Smooth muscle cell (in vitro differentiated cells): ENCODE measurements around the gene HERC4. TPM values are rescaled to one million over a fixed set of nuclear protein-coding genes. Genes with fewer than 3 reads are reported as not detected.

Source experiments
- DNase-seq: peaks from one replicate; lab custom pipeline; 2025; ENCODE audit not compliant: unreplicated experiment; lab: John Stamatoyannopoulos, UW
- H2AFZ ChIP-seq: fragments of 200-600 bp; sonication (generic); 2 replicates; pipeline ENCODE4 v1.6.0; 2016; ENCODE audit warnings: antibody characterized with exemption, low read depth, mild to moderate bottlenecking
- H3F3A ChIP-seq: fragments of 200-600 bp; sonication (generic); 2 replicates; pipeline ENCODE4 v1.6.0; 2017; ENCODE audit warnings: antibody characterized with exemption, low read depth
- H3K27ac ChIP-seq: fragments of 200-600 bp; sonication (generic); 2 replicates; pipeline ENCODE4 v1.5.1; 2016; ENCODE audit warnings: low read depth, mild to moderate bottlenecking
- H3K27me3 ChIP-seq: fragments of 200-600 bp; sonication (generic); 2 replicates; pipeline ENCODE4 v1.6.1; 2016; ENCODE audit warnings: low read depth, mild to moderate bottlenecking
- H3K36me3 ChIP-seq: fragments of 200-600 bp; sonication (generic); 2 replicates; pipeline ENCODE4 v1.5.1; 2016; ENCODE audit warnings: low read depth
- H3K4me1 ChIP-seq: fragments of 200-600 bp; sonication (generic); 2 replicates; pipeline ENCODE4 v1.5.1; 2016; ENCODE audit warnings: low read depth
- H3K4me2 ChIP-seq: fragments of 200-600 bp; sonication (generic); 2 replicates; pipeline ENCODE4 v1.6.0; 2016; ENCODE audit warnings: mild to moderate bottlenecking
- H3K4me3 ChIP-seq: fragments of 200-600 bp; sonication (generic); 2 replicates; pipeline ENCODE4 v1.5.1; 2016; ENCODE audit warnings: mild to moderate bottlenecking
- H3K79me2 ChIP-seq: fragments of 200-600 bp; sonication (generic); 2 replicates; pipeline ENCODE4 v1.6.0; 2016; ENCODE audit warnings: low read depth, mild to moderate bottlenecking
- H3K9ac ChIP-seq: fragments of 200-600 bp; sonication (generic); 2 replicates; pipeline ENCODE4 v1.6.0; 2016; ENCODE audit warnings: low read depth
- H3K9me3 ChIP-seq: fragments of 200-600 bp; sonication (generic); replicated peaks from 2 replicates; pipeline ENCODE4 v1.5.1; 2016; ENCODE audit warnings: low read depth
- H4K20me1 ChIP-seq: fragments of 200-600 bp; sonication (generic); 2 replicates; pipeline ENCODE4 v1.6.0; 2016; ENCODE audit warnings: low read depth
- CTCF ChIP-seq: fragments of 200-600 bp; sonication (generic); IDR thresholded peaks from 2 replicates; pipeline ENCODE4 v1.5.1; 2017; ENCODE audit warnings: borderline replicate concordance, mild to moderate bottlenecking, antibody characterized with exemption; ENCODE audit not compliant: insufficient read depth, poor library complexity, severe bottlenecking
- WGBS: methylation state at CpG from one replicate; pipeline ENCODE4 v1.1.7; 2016; ENCODE audit warnings: low lambda C conversion rate; 5-methylcytosine and 5-hydroxymethylcytosine counted together
- polyA plus RNA-seq: library from polyadenylated mRNA; unstranded; fragments of >200 nt; fragmentation: Nextera tagmentation; extraction: Ambion mirVana; gene quantifications from 2 replicates; pipeline ENCODE4 v1.2.1, GENCODE V29; 2016
- total RNA-seq: library from RNA; depleted of rRNA; stranded (reverse); fragments of >200 nt; gene quantifications from 2 replicates; pipeline ENCODE4 v1.2.3, GENCODE V29; 2014

Gene HERC4
- total and polyA plus RNA-seq, 2 experiments from 2014 or later: 19.5 to 41.2 TPM

GRCh38 chr10:67926951-67927350, 148.1 kb downstream of the HERC4 start:
- Histone ChIP-seq H3K36me3 (peaks cover 9% of the 10 kb centered on the region), H3K4me1 (no peaks in the 10 kb centered on the region)
- TF ChIP-seq CTCF: no peak

GRCh38 chr10:67925449-67926005, 149.6 kb downstream of the HERC4 start:
- no peak for TF ChIP-seq CTCF
- DNase-seq: no peak
- H3K4me1 ChIP-seq: no peaks in the 10 kb centered on the region
- H3K27ac ChIP-seq: no peak overlapping the region
- no peak overlapping the region for H2AFZ ChIP-seq
- WGBS: 90% methylated on average over 1 of the region's 1 CpG
- no peak overlapping the region for H3K9ac ChIP-seq
- H3K9me3 ChIP-seq: no peaks in the 10 kb centered on the region
- H3K79me2 ChIP-seq: no peaks in the 10 kb centered on the region
- no peak overlapping the region for H3K4me2 ChIP-seq
- no peaks in the 10 kb centered on the region for H3K27me3 ChIP-seq
- no peaks in the 10 kb centered on the region for H4K20me1 ChIP-seq
- H3K4me3 ChIP-seq: no peak overlapping the region
- H3F3A ChIP-seq: no peaks in the 10 kb centered on the region
- peaks cover 9% of the 10 kb centered on the region for H3K36me3 ChIP-seq

More at GRCh38 chr10:67926951-67927350, 148.1 kb downstream of the HERC4 start:
- Histone ChIP-seq H3F3A (no peaks in the 10 kb centered on the region), H3K9me3 (no peaks in the 10 kb centered on the region), H3K4me3 (no peak overlapping the region), H4K20me1 (no peaks in the 10 kb centered on the region), H3K4me2 (no peak overlapping the region), H3K9ac (no peak overlapping the region), H3K79me2 (no peaks in the 10 kb centered on the region), H3K27ac (no peak overlapping the region), H3K27me3 (no peaks in the 10 kb centered on the region), H2AFZ (no peak overlapping the region)
- WGBS: 98% methylated on average over 1 of the region's 1 CpG
- no peak for DNase-seq

GRCh38 chr10:67924136-67924535, 150.9 kb downstream of the HERC4 start:
- Histone ChIP-seq H3K27me3 (no peaks in the 10 kb centered on the region), H3K4me1 (no peaks in the 10 kb centered on the region), H3K27ac (no peak overlapping the region), H3K9ac (no peak overlapping the region), H3K9me3 (no peaks in the 10 kb centered on the region), H3K36me3 (peaks cover 9% of the 10 kb centered on the region), H4K20me1 (no peaks in the 10 kb centered on the region), H3K4me2 (no peak overlapping the region), H3K79me2 (no peaks in the 10 kb centered on the region), H3K4me3 (no peak overlapping the region), H3F3A (no peaks in the 10 kb centered on the region), H2AFZ (no peak overlapping the region)
- 100% methylated on average over 3 of the region's 3 CpGs for WGBS
- DNase-seq: no peak
- no peak for TF ChIP-seq CTCF

- no peak overlapping the region for H2AFZ ChIP-seq
- no peak for DNase-seq
- no peak for TF ChIP-seq CTCF
- 96% methylated on average over 5 of the region's 5 CpGs for WGBS
- no peak overlapping the region for H3K9ac ChIP-seq
- peaks cover 9% of the 10 kb centered on the region for H3K36me3 ChIP-seq
- H4K20me1 ChIP-seq: no peaks in the 10 kb centered on the region
- no peak overlapping the region for H3K4me3 ChIP-seq
- H3K4me1 ChIP-seq: no peaks in the 10 kb centered on the region
- no peak overlapping the region for H3K27ac ChIP-seq
- no peaks in the 10 kb centered on the region for H3K9me3 ChIP-seq
- no peaks in the 10 kb centered on the region for H3F3A ChIP-seq
- H3K79me2 ChIP-seq: no peaks in the 10 kb centered on the region
- H3K27me3 ChIP-seq: no peaks in the 10 kb centered on the region
- H3K4me2 ChIP-seq: no peak overlapping the region
Observed at GRCh38 chr10:67923551-67923950, 151.5 kb downstream of the HERC4 start.
